Psoas muscle (tissue), 8 donors: ENCODE data around the gene STARD3. TPM values are rescaled to one million over a fixed set of nuclear protein-coding genes. Genes with fewer than 3 reads are reported as not detected.

Source experiments
- ATAC-seq, 4 donors: fragments of 200-7000 bp; cut with Tn5 transposase; one replicate each; pipeline ENCODE4 v1.9.1; 2020; ENCODE audit warnings: moderate library complexity in 3 of 4, mild to moderate bottlenecking in 2 of 4
- DNase-seq, 2 donors: peaks; one replicate each; pipeline ENCODE4 v3.0.0-alpha.2; 2020
- H3K27ac ChIP-seq: fragments of 200-600 bp; one replicate; pipeline ENCODE4 v1.8.0; 2022
- H3K27me3 ChIP-seq, 3 donors: fragments of 200-600 bp in 1 of 3; one replicate each; pipeline versions ENCODE4 v1.6.1 to v1.8.0; 2013 to 2022; ENCODE audit warnings: low read length in 2 of 3, mild to moderate bottlenecking in 2 of 3, moderate library complexity in 1 of 3; ENCODE audit not compliant: insufficient read depth in 3 of 3
- H3K36me3 ChIP-seq, 2 donors: fragments of 200-600 bp in 1 of 2; one replicate each; pipeline versions ENCODE4 v1.6.1 to v1.8.0; 2013 to 2022; ENCODE audit warnings: low read depth in 1 of 2, mild to moderate bottlenecking in 1 of 2, moderate library complexity in 1 of 2; ENCODE audit not compliant: insufficient read depth in 1 of 2
- H3K4me1 ChIP-seq: fragments of 200-600 bp; one replicate; pipeline ENCODE4 v1.8.0; 2022
- H3K4me3 ChIP-seq: fragments of 200-600 bp; one replicate; pipeline ENCODE4 v1.8.0; 2022; ENCODE audit warnings: mild to moderate bottlenecking
- H3K9me3 ChIP-seq: fragments of 200-600 bp; one replicate; pipeline ENCODE4 v1.8.0; 2022
- WGBS, 3 donors: extraction: QIAGEN DNeasy Blood & Tissue Kit; methylation state at CpG; one replicate each; pipeline versions ENCODE4 v1.1.6 to v1.1.7; 2013; 5-methylcytosine and 5-hydroxymethylcytosine counted together
- intact Hi-C, 2 donors: fragments of 100-400 bp; cut with DNase I; formaldehyde crosslinking; loops; one replicate each; pipeline versions ENCODE4 v1.11.0 to v1.14.2; 2022
- polyA plus RNA-seq, 3 donors: library from polyadenylated mRNA; stranded (reverse); fragments of 200-250 nt; gene quantifications; one replicate each; pipeline ENCODE4 v1.2.3, GENCODE V29; 2013
- total RNA-seq, 4 donors: library from RNA; stranded (reverse); fragmentation: NEBNext Ultra II Directional in 2 of 4; extraction: Animal tissue kit (Norgen Biotek cat#: 25700) in 2 of 4; gene quantifications; one replicate each; pipeline versions ENCODE4 v1.2.1 to v1.2.4, GENCODE V29; 2021 to 2023
- TF ChIP-seq, protein P1 (sequence below): fragments of 200-600 bp; IDR thresholded peaks from one replicate; pipeline ENCODE4 v1.8.0; 2022; ENCODE audit warnings: antibody characterized with exemption
- donor health status: healthy with polysubstance abuse.
- donor health status: DM: no; HTN: no; CAD: no; lungs with moderate emphysema.
- donor health status: Bipolar disorder and iron deficiency.
- donor health status: healthy.
- donor health status: DM: yes; HTN: yes; CAD: no.
- donor health status: DM: no; HTN: no; CAD: no.
- donor health status: DM: no; HTN: no; CAD: no.
- donor health status: DM: yes; HTN: yes; CAD: no.

STARD3 gene
- total and polyA plus RNA-seq, 7 donors = 22.5 to 62.8 (median 32.6) TPM

DNA sequence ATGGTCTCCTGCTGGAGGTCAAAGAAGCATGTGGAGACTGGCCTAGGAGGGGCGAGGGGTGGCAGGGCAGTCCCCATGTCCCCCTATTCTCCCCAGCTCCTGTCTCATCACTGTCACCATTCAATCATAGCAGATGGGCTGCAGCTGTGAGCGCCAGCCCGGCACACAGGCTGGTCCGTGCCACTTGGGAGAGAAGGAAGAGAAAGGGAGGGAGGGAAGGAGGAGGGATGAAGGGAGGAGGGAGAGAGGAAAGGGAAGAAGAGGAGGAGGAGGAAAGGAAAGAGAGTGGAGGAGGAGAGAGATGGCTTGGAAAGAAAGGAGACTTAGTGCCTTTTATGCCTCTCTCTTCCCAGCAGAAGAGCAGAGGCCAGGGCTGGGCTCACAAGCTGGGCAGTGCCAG, 41.6 kb upstream of the STARD3 start:
- Histone ChIP-seq H3K9me3 (no peaks in the 10 kb centered on the region), H3K27me3 (peaks cover 0 to 75% (median 26%) of the 10 kb centered on the region in 3 donors), H3K4me3 (no peak overlapping the region), H3K27ac (no peak overlapping the region), H3K36me3 (no peaks in the 10 kb centered on the region), H3K4me1 (peaks cover 13% of the 10 kb centered on the region)
- ATAC-seq = no peak
- intact Hi-C loops = no loop called here
- DNase-seq = no peak
- TF ChIP-seq, protein P1, sequence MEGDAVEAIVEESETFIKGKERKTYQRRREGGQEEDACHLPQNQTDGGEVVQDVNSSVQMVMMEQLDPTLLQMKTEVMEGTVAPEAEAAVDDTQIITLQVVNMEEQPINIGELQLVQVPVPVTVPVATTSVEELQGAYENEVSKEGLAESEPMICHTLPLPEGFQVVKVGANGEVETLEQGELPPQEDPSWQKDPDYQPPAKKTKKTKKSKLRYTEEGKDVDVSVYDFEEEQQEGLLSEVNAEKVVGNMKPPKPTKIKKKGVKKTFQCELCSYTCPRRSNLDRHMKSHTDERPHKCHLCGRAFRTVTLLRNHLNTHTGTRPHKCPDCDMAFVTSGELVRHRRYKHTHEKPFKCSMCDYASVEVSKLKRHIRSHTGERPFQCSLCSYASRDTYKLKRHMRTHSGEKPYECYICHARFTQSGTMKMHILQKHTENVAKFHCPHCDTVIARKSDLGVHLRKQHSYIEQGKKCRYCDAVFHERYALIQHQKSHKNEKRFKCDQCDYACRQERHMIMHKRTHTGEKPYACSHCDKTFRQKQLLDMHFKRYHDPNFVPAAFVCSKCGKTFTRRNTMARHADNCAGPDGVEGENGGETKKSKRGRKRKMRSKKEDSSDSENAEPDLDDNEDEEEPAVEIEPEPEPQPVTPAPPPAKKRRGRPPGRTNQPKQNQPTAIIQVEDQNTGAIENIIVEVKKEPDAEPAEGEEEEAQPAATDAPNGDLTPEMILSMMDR = no peak
- WGBS, 3 donors = 26 to 34% (median 28%) methylated on average over 3 to 4 of the region's 4 CpGs

DNA sequence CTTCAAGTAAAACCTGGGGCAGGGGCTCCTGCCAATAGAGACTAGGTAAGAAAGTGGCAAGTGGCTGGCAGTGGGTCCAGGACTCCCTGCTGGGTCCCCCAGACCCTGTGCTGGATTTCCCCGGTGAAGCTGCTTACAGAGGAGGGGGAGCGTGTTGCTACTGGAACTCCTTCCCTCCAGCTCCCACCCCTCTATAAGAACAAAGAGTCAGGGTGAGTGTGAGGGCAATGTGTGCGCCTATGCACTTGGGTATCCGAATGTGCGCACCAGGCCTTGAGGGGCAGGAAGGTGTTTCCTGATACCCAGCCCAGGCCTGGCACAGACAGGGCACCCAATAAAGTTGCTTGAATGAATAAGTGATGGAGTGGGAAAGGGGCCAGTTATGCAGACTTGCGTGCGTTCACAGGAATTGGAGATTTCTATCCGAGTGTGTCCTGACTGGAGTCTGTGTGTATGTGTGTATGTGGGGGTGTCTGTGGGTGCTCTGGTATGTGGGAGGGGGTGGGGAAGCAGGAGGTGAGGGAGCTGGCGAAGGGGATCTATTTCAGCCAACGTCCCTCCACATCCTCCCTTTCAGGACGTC, 40.9 kb upstream of the STARD3 start:
- Histone ChIP-seq H3K36me3 (no peaks in the 10 kb centered on the region), H3K27ac (no peak overlapping the region), H3K9me3 (no peaks in the 10 kb centered on the region), H3K27me3 (peaks cover 0 to 82% (median 33%) of the 10 kb centered on the region in 3 donors), H3K4me3 (no peak overlapping the region), H3K4me1 (peaks cover 13% of the 10 kb centered on the region)
- no peak for ATAC-seq
- TF ChIP-seq, protein P1 = no peak
- no peak for DNase-seq
- intact Hi-C loops = no loop called here
- 27 to 30% (median 28%) methylated on average over 11 of the region's 11 CpGs for WGBS, 3 donors

- ATAC-seq = no peak
- no peak overlapping the region for H3K4me3 ChIP-seq
- no peaks in the 10 kb centered on the region for H3K9me3 ChIP-seq
- H3K27me3 ChIP-seq = peaks cover 0 to 86% (median 37%) of the 10 kb centered on the region in 3 donors
- peaks cover 13% of the 10 kb centered on the region for H3K4me1 ChIP-seq
- DNase-seq = no peak
- 1 to 4% (median 4%) methylated on average over 30 to 47 of the region's 47 CpGs for WGBS, 3 donors
- intact Hi-C loops = no loop called here
- no peak overlapping the region for H3K27ac ChIP-seq
- no peaks in the 10 kb centered on the region for H3K36me3 ChIP-seq
- TF ChIP-seq, protein P1 = no peak
Observed at GRCh38 chr17:39596543-39597267, 40.2 kb upstream of the STARD3 start.

DNA sequence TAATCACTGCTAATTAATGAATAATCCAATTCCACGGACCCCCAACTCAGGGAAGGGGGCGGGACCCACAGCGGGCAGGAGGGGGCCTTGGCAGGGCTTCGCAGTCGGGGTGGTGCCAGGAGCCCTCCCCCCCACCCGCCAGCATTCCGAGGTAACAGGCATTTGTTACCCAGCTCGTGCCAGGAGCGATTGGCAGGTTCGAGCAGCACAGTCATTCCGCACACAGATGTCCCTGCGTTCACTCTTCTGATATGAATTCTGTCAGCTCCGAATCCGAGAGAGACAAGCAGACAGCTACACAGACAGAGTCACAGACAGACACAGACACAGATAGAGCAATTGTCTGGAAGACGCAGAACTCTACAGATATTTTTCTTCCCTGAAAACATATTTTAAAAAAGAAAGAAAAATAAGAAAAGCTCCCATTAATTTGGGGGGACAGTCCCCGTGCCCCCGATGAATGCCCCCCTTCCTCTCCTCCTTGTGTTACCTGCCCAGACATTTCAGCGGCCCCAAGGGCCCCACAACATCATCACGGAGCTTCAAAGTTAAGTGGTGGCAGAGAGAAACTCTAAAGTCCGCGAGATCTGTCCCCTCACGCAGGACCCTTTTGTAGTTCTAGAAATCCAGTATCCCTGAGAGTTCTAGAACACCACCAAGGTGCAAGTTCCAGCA, 39.4 kb upstream of the STARD3 start:
- Histone ChIP-seq H3K36me3 (no peaks in the 10 kb centered on the region), H3K9me3 (no peaks in the 10 kb centered on the region), H3K27me3 (peaks cover 0 to 94% (median 43%) of the 10 kb centered on the region in 3 donors), H3K4me1 (peaks cover 13% of the 10 kb centered on the region), H3K27ac (no peak overlapping the region), H3K4me3 (no peak overlapping the region)
- no peak for ATAC-seq
- WGBS, 3 donors = 7 to 9% (median 8%) methylated on average over 22 of the region's 22 CpGs
- TF ChIP-seq, protein P1 = no peak
- intact Hi-C loops = no loop called here
- no peak for DNase-seq
